ENCODE measurements around the gene IGFBP2. TPM values are rescaled to one million over a fixed set of nuclear protein-coding genes. Genes with fewer than 3 reads are reported as not detected.

The IGFBP2 gene
- total and polyA plus RNA-seq, 2 of the 4 experiments (the other 2 are of a cell fraction) = 33.5 to 236 TPM

GRCh38 chr2:216679658-216680024, 46.4 kb downstream of the IGFBP2 start:
- ChIA-PET CTCF (interaction anchor here (0.9 kb wide), 1 partner anchor 1034 kb away, joined by 3 read pairs; no protein-coding TSS in a partner anchor), POLR2A (ENCODE audit: unreplicated experiment) (no interaction called here)
- Histone ChIP-seq H3K9me1 (ENCODE audit: insufficient read depth, low read length) (peaks cover 18% of the 10 kb centered on the region; the same call in 1 of the 2 replicates), H4K5ac (ENCODE audit: low read depth, low read length) (no peak overlapping the region), H3K23ac (ENCODE audit: low read depth, low read length) (no peak overlapping the region), H2AFZ (replicated peaks; ENCODE audit: low read length, poor library complexity) (peak overlapping the region; percentile 46), H2BK20ac (ENCODE audit: low read depth, low read length) (no peak overlapping the region), H4K20me1 (ENCODE audit: insufficient read depth, low read length) (peaks cover 99% of the 10 kb centered on the region), H2AK5ac (ENCODE audit: low read depth, low read length) (no peak overlapping the region), H3K27me3 (ENCODE audit: control insufficient read depth, insufficient read depth, low read length) (no peaks in the 10 kb centered on the region), H2AK9ac (replicated peaks; ENCODE audit: low read depth, low read length, poor library complexity) (peak overlapping the region; percentile 37), H3K9me3 (ENCODE audit: control insufficient read depth, insufficient read depth, low read length) (no peaks in the 10 kb centered on the region), H3K36me3 (ENCODE audit: control insufficient read depth, insufficient read depth, low read length) (peaks cover 91% of the 10 kb centered on the region), H4K8ac (ENCODE audit: low read depth in 2 of 2, low read length in 2 of 2) (no peak overlapping the region; a peak in 2 of 4 replicates), H3K4me3 (ENCODE audit: insufficient read depth, low read depth, low read length) (no peak overlapping the region), H3K18ac (ENCODE audit: low read depth, low read length) (no peak overlapping the region), H3K56ac (ENCODE audit: extremely low read depth, insufficient read depth, low read length) (no peak overlapping the region), H3K27ac (ENCODE audit: insufficient read depth, low read length) (no peak overlapping the region), H3K79me1 (ENCODE audit: low read depth in 1 of 2, low read length in 2 of 2) (peaks cover 0 to 80% of the 10 kb centered on the region in 2 experiments; a peak in 2 of 4 replicates), H2BK120ac (ENCODE audit: low read depth, low read length) (no peak overlapping the region), H3K9ac (ENCODE audit: low read depth, low read length) (no peak overlapping the region), H4K91ac (ENCODE audit: insufficient read depth, low read depth, low read length) (no peak overlapping the region), H3K14ac (replicated peaks; ENCODE audit: low read depth, low read length) (no peak overlapping the region), H3K4me1 (ENCODE audit: control insufficient read depth, insufficient read depth, low read length) (no peaks in the 10 kb centered on the region; the same call in 1 of the 2 replicates), H3K4ac (ENCODE audit: low read depth, low read length) (no peak overlapping the region), H3K4me2 (ENCODE audit: low read depth, low read length) (no peak overlapping the region), H2BK5ac (ENCODE audit: low read depth, low read length, poor library complexity, severe bottlenecking) (no peak overlapping the region), H2BK15ac (ENCODE audit: low read depth, low read length) (no peak overlapping the region)
- peak; percentile 1; the same call in 1 of the 2 replicates for ATAC-seq (ENCODE audit: low read depth)
- BruUV-seq (replicated peaks) = no TSS peak
- in situ Hi-C loops (cut with MboI; ENCODE audit: low sequenced_read_pairs) (no loop called here), intact Hi-C loops (cut with micrococcal nuclease) (no loop called here), dilution Hi-C loops (cut with HindIII; ENCODE audit: low sequenced_read_pairs, unreplicated experiment) (loop anchor here (25.0 kb wide), 2 partner anchors 483 to 833 kb away; no protein-coding TSS in a partner anchor)
- peak; percentile 17 for DNase-seq
- 47% methylated on average over 2 of the region's 14 CpGs; no CpG with 5 or more reads in 1 of the 2 experiments for WGBS, 2 experiments (ENCODE audit: extremely low coverage in 2 of 2, insufficient read length in 1 of 2)
- no peak for TF ChIP-seq MXI1 (IDR thresholded peaks at IDR 0.05; ENCODE audit: borderline replicate concordance, low read depth, low read length)
- no peak for TF ChIP-seq CTCF (conservative IDR thresholded peaks at IDR 0.05; ENCODE audit: low read depth, low read length)
- TF ChIP-seq USF2 (IDR thresholded peaks at IDR 0.05; ENCODE audit: low read depth, low read length) = no peak
- peak; percentile 2; the same call in 1 of the 2 replicates for TF ChIP-seq POLR2A (IDR thresholded peaks at IDR 0.05; ENCODE audit: low read depth, low read length)
